Progenitor cell of endocrine pancreas (in vitro differentiated cells): Measurements from ENCODE around the gene FH. TPM values are rescaled to one million over a fixed set of nuclear protein-coding genes. Genes with fewer than 3 reads are reported as not detected.

Experiments
- DNase-seq: peaks from one replicate; pipeline ENCODE4 v3.0.0; 2021; ENCODE audit warnings: low spot score; ENCODE audit not compliant: unreplicated experiment
- H3K27ac Mint-ChIP-seq: 2 replicates; pipeline ENCODE4 v1.8.0; 2021; ENCODE audit warnings: mild to moderate bottlenecking, moderate library complexity, mixed read lengths
- H3K27me3 Mint-ChIP-seq: 2 replicates; pipeline ENCODE4 v1.8.0; 2021; ENCODE audit warnings: mixed read lengths
- H3K36me3 Mint-ChIP-seq: 2 replicates; pipeline ENCODE4 v1.8.0; 2022; ENCODE audit warnings: mixed read lengths; ENCODE audit not compliant: insufficient read depth
- H3K4me1 Mint-ChIP-seq: 2 replicates; pipeline ENCODE4 v1.8.0; 2021; ENCODE audit warnings: low read depth, mixed read lengths
- H3K4me3 Mint-ChIP-seq: 2 replicates; pipeline ENCODE4 v1.8.0; 2021; ENCODE audit warnings: low read depth, mild to moderate bottlenecking, moderate library complexity, mixed read lengths
- H3K9me3 Mint-ChIP-seq: 2 replicates; pipeline ENCODE4 v1.8.0; 2021; ENCODE audit warnings: low read depth, mixed read lengths
- total RNA-seq: library from RNA; stranded (reverse); gene quantifications from 2 replicates; pipeline ENCODE4 v1.2.1, GENCODE V29; 2021
- TF ChIP-seq, protein P1 (sequence below): fragments of 200-600 bp; sonication (generic); IDR thresholded peaks from one replicate; pipeline ENCODE4 v1.5.0; 2021; ENCODE audit warnings: antibody characterized with exemption, mild to moderate bottlenecking; ENCODE audit not compliant: unreplicated experiment

Gene FH
- total RNA-seq, 1 donor from 2014 or later: 59.7 TPM

DNA sequence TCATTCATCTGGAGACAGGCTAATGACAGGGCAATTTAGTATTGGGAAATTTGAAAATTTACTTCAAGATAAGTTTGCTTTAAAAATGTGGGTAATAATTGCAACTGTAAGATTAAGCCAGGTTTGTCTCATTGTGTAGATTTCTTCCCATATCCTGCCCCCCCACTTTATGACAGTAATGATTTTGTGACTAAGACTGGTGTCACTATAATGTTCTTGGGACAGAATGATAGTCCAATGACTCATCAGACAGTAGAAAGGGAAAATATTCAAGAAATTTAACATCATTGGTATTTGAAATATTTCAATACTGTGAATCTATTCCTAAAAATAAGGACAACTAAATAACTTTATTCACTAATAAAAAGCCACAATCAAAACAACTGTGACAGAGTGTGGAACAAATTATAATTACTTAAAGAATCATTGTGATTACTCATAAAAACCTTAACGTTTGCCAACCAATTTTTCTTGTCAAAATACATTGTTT is 36.7 kb downstream of the FH start:
- no peak for DNase-seq
- no peaks in the 10 kb centered on the region for H3K9me3 Mint-ChIP-seq
- TF ChIP-seq, protein P1, sequence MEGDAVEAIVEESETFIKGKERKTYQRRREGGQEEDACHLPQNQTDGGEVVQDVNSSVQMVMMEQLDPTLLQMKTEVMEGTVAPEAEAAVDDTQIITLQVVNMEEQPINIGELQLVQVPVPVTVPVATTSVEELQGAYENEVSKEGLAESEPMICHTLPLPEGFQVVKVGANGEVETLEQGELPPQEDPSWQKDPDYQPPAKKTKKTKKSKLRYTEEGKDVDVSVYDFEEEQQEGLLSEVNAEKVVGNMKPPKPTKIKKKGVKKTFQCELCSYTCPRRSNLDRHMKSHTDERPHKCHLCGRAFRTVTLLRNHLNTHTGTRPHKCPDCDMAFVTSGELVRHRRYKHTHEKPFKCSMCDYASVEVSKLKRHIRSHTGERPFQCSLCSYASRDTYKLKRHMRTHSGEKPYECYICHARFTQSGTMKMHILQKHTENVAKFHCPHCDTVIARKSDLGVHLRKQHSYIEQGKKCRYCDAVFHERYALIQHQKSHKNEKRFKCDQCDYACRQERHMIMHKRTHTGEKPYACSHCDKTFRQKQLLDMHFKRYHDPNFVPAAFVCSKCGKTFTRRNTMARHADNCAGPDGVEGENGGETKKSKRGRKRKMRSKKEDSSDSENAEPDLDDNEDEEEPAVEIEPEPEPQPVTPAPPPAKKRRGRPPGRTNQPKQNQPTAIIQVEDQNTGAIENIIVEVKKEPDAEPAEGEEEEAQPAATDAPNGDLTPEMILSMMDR: no peak
- no peak overlapping the region for H3K27ac Mint-ChIP-seq
- no peaks in the 10 kb centered on the region for H3K36me3 Mint-ChIP-seq
- H3K4me1 Mint-ChIP-seq: no peaks in the 10 kb centered on the region
- H3K4me3 Mint-ChIP-seq: no peak overlapping the region
- no peaks in the 10 kb centered on the region for H3K27me3 Mint-ChIP-seq

DNA sequence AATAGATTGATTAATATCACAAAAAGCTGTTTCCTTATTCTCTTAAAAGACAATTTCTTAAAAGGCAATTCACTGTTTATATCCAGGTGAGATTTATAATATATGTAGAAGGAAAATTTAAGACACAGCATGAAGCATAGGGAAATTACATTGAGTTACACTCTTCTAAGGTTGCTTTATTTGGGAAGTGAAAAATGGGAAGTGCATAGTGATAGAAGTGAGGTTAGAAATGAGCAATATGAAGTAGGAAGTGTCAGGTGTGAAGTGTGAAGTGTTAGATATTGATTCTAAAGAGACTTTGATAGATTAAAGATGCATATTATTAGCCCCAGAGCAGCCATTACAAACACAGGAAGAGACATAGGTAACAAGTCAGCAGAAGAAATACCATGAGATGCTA is 40.3 kb downstream of the FH start:
- no peak for DNase-seq
- Mint-ChIP-seq H3K27ac (no peak overlapping the region), H3K4me3 (no peak overlapping the region), H3K9me3 (no peaks in the 10 kb centered on the region), H3K27me3 (no peaks in the 10 kb centered on the region), H3K4me1 (no peaks in the 10 kb centered on the region), H3K36me3 (no peaks in the 10 kb centered on the region)
- TF ChIP-seq, protein P1: no peak

GRCh38 chr1:241475671-241476070 is 43.9 kb downstream of the FH start:
- Mint-ChIP-seq H3K27me3 (no peaks in the 10 kb centered on the region), H3K4me1 (no peaks in the 10 kb centered on the region), H3K27ac (no peak overlapping the region), H3K36me3 (no peaks in the 10 kb centered on the region), H3K4me3 (no peak overlapping the region), H3K9me3 (no peaks in the 10 kb centered on the region)
- TF ChIP-seq, protein P1: no peak
- no peak for DNase-seq

- Mint-ChIP-seq H3K27me3 (no peaks in the 10 kb centered on the region), H3K36me3 (no peaks in the 10 kb centered on the region), H3K9me3 (no peaks in the 10 kb centered on the region), H3K4me3 (no peak overlapping the region), H3K4me1 (no peaks in the 10 kb centered on the region), H3K27ac (no peak overlapping the region)
- TF ChIP-seq, protein P1: no peak
- no peak for DNase-seq
Observed at GRCh38 chr1:241473026-241473425, 46.5 kb downstream of the FH start.

DNA sequence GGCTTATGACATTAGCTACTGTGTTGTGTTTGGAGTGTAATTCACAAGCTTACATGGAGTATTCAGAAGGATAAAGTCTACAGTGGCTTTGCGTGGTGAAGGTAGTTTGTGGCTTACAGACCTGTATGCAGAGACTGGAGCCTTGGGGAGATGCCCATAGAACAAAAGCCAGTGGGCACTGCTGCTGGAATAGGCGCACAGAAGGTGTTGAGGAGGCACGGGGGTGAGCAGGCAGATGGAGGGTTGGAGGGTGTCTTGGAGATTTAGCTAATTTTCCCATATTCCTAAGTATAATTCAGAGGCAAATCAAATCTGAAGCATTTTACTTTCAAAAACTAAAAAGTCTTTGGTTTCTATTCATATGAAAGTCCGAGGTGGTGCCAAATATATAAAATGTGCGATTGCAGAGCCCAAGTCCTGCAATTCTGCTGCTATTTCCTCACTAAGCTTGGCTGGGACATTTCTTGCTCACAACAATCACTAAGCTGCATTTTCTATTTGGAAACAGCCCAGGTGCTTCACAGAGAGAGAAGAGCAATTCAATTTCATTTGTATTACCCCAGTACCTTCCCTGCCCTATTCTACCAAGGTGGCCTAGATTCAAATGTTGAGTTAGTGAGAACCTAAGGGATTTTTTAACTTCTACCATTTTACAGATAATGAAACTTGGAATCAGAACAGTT is 48.5 kb downstream of the FH start:
- Mint-ChIP-seq H3K27ac (no peak overlapping the region), H3K4me3 (no peak overlapping the region), H3K4me1 (no peaks in the 10 kb centered on the region), H3K27me3 (no peaks in the 10 kb centered on the region), H3K36me3 (no peaks in the 10 kb centered on the region), H3K9me3 (no peaks in the 10 kb centered on the region)
- DNase-seq: no peak
- TF ChIP-seq, protein P1: no peak
